ENCODE results near the gene CIZ1.

Gene CIZ1

DNA sequence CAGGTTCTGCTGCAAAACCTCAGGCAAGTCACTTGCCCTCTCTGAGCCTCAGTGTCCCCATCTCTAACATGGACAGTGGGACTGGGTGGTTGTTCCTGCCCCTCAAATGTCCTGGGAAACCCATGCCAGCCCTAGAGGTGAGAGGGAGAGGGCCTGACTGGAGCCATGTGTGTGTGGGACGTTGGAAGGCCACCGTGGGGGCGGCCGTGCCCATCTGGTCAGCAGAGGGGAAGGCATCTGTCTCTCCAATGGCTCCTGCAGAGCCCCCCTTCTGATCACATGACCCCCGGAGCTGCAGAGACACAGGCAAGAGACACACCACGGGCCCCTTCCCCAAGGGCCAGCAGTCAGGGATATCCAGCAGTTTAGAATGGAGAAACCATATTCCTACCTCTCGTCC, 13.5 kb upstream of the CIZ1 start:
- DNase-seq (ENCODE audit: low read depth), result no peak
- TF ChIP-seq, protein P1, sequence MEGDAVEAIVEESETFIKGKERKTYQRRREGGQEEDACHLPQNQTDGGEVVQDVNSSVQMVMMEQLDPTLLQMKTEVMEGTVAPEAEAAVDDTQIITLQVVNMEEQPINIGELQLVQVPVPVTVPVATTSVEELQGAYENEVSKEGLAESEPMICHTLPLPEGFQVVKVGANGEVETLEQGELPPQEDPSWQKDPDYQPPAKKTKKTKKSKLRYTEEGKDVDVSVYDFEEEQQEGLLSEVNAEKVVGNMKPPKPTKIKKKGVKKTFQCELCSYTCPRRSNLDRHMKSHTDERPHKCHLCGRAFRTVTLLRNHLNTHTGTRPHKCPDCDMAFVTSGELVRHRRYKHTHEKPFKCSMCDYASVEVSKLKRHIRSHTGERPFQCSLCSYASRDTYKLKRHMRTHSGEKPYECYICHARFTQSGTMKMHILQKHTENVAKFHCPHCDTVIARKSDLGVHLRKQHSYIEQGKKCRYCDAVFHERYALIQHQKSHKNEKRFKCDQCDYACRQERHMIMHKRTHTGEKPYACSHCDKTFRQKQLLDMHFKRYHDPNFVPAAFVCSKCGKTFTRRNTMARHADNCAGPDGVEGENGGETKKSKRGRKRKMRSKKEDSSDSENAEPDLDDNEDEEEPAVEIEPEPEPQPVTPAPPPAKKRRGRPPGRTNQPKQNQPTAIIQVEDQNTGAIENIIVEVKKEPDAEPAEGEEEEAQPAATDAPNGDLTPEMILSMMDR (IDR thresholded peaks at IDR 0.05; ENCODE audit: insufficient read depth, low read depth, low read length, missing control alignments), result no peak
- no peak overlapping the region for H3K4me3 ChIP-seq (ENCODE audit: low read depth, low read length)

DNA sequence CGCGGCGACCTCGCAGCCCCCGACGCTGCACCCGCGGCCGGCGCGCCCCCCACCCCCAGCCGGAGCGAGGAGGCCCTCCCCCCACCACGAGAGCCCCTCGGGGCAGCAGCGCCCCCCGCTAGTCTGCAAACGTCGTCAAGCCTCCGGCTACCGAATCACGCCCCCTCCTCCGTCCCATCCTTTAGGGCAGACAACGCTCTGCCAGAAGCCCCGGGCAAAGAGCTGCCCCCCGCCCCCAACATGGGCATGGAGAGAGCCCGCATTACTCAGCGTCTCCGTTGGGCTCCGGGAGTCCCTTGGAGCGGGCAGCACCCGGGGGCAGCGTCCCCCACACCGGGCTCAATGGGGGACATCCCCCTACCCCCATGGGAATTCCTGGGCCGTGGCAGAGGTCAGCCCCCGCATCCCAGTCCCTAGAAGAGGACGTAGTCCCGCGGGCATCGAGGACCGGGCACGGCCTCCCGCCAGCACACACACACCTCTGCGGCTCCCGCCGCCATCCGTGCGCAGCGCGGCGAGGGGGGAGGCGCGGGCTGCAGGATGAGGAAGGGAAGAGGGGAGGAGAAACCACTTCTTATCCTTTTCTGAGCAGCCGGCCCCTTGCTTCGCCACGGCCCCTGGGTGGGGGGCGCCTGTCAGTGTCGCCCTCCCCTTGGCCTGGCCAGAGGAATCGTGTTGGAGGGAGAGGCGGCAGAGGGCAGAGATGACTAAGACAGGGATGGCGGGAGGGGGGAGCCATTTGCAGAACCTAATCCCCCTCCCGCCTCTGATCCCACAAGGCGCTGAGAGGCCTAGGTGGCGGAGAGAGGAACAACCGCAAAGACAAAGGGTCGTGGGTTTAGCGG, 12.6 kb upstream of the CIZ1 start:
- no peak for DNase-seq (ENCODE audit: low read depth)
- H3K4me3 ChIP-seq (ENCODE audit: low read depth, low read length), result no peak overlapping the region; the same call in 1 of the 2 replicates
- TF ChIP-seq, protein P1 (IDR thresholded peaks at IDR 0.05; ENCODE audit: insufficient read depth, low read depth, low read length, missing control alignments), result no peak

- DNase-seq (ENCODE audit: low read depth), result peak; percentile 66
- TF ChIP-seq, protein P1 (IDR thresholded peaks at IDR 0.05; ENCODE audit: insufficient read depth, low read depth, low read length, missing control alignments), result peak; percentile 89
- H3K4me3 ChIP-seq (ENCODE audit: low read depth, low read length), result peak within 1 kb of the TSS; percentile 37
Measured at GRCh38 chr9:128203024-128203706, 11.8 kb upstream of the CIZ1 start, which contains the start of gene DNM1. Gene DNM1, plus strand, starts transcription at chr9:128203379. Its CDS starts 92 bp downstream, at chr9:128203471.

DNA sequence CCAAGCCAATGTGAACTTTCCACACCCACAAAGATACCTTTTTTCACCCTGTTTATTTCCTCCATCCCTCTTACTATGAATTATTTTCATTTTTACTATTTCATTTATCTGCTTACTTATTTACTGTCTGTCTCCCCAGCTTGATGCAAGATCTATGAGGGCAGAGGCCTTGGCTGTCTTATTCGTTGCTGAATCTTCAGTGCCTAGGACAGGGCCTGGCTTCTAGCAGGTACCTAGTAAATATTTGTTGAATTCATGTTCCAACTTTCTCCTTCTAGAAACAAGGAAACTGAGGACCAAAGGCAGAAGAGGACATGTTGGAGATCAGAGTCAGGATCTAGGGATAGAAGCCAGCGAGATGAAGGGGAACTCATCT, 11.3 kb upstream of the CIZ1 start:
- TF ChIP-seq, protein P1 (IDR thresholded peaks at IDR 0.05; ENCODE audit: insufficient read depth, low read depth, low read length, missing control alignments), result no peak
- no peak overlapping the region for H3K4me3 ChIP-seq (ENCODE audit: low read depth, low read length)
- DNase-seq (ENCODE audit: low read depth), result no peak

DNA sequence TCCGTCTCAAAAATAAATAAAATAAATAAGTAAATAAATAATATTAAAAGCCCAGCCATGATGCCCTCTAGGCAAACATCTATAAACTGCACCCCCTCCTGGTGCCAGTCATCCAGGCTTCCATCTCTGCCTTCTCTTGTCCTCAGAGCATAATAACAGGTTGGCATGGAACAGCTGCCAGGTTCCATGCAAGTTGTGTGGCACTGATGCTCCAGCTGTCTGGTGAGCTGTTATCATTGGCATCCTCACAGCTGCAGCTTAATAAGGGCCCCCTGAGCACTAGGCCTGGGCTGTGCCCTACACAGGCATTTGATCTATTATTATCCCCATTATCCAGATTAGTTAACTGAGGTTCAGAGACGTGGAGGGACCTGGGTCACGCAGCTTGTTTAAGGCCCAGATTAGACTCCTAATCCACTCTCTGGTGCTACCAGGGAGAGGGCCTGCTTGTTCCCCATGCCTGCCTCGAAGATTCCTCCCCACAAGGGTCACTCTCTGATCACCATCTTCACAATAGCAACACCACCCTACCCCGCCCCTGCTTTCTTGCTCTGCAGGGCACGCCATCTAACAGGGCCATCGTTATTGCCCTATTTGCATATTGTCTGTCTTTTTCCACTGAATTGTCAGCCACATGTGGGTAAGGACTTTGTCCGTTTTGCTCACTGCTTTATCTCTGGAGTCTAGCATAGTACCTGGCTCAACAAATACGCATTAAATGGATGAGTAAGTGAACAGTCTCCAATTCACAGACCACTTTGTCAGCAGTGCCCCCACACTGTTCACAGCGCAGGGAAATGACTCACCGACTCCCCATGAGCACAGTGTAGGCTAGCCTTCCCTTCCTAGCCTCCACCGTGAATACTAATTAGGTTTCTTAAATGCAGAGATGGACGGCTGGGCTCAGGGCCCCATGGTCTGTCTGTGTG, 10.3 kb upstream of the CIZ1 start:
- TF ChIP-seq, protein P1 (IDR thresholded peaks at IDR 0.05; ENCODE audit: insufficient read depth, low read depth, low read length, missing control alignments), result no peak
- H3K4me3 ChIP-seq (ENCODE audit: low read depth, low read length), result no peak overlapping the region
- no peak for DNase-seq (ENCODE audit: low read depth)

DNA sequence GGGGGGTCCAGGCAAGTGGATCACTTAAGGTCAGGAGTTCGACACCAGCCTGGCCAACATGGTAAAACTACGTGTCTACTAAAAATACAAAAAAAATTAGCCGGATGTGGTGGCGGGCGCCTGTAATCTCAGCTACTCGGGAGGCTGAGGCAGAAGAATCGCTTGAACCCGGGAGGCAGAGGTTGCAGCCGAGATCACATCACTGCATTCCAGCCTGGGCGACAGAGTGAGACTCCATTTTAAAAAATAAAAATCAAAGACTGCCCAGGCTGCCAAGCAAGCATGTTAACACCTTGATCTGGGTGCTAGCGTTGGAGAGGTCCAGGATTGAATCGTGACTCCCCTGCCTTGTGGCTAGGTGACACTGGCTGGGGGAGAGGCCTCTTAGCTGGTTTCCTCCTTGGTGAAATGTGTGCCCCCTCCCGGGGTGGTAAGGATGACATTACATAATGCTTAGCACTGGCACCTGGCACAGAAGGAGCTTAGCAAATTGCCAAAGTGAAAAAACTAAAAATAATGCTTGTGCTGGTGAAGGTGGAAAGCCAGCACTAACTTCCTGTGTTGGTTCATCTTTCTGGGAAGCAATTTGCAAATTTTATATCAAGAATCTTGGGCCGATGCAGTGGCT, 2.2 kb upstream of the CIZ1 start:
- no peak for DNase-seq (ENCODE audit: low read depth)
- no peak overlapping the region for H3K4me3 ChIP-seq (ENCODE audit: low read depth, low read length)
- TF ChIP-seq, protein P1 (IDR thresholded peaks at IDR 0.05; ENCODE audit: insufficient read depth, low read depth, low read length, missing control alignments), result no peak
